Activated CD4-positive, alpha-beta T cell treated with anti-CD3 and anti-CD28 coated beads, Interleukin-2, amount 10 ng/mL, durations not matched to agents 7 days and 5 days (primary cell): ENCODE data around the gene CRHR2. TPM values are rescaled to one million over a fixed set of nuclear protein-coding genes. Genes with fewer than 3 reads are reported as not detected.

ENCODE experiments used
- CTCF ChIA-PET: fragments of 350-600 bp; sonication (Branson Sonifier 250); formaldehyde crosslinking; loops from one replicate; lab custom pipeline; 2021; ENCODE audit warnings: antibody characterized with exemption; lab: Charles Lee
- POLR2A ChIA-PET: fragments of 350-600 bp; sonication (Branson Sonifier 250); formaldehyde crosslinking; loops from one replicate; lab custom pipeline; 2021; ENCODE audit warnings: antibody characterized with exemption; lab: Charles Lee
- DNase-seq: peaks from one replicate; pipeline ENCODE4 v3.0.0-alpha.2; 2020
- H3K27ac Mint-ChIP-seq: one replicate; pipeline ENCODE4 v1.8.0; 2021; ENCODE audit warnings: mild to moderate bottlenecking, moderate library complexity, mixed read lengths
- H3K27me3 Mint-ChIP-seq: one replicate; pipeline ENCODE4 v1.8.0; 2021; ENCODE audit warnings: mixed read lengths
- H3K36me3 Mint-ChIP-seq: one replicate; pipeline ENCODE4 v1.8.0; 2021; ENCODE audit warnings: low read depth, mixed read lengths
- H3K4me1 Mint-ChIP-seq: one replicate; pipeline ENCODE4 v1.8.0; 2021; ENCODE audit warnings: mixed read lengths
- H3K4me3 Mint-ChIP-seq: one replicate; pipeline ENCODE4 v1.8.0; 2021; ENCODE audit warnings: mild to moderate bottlenecking, moderate library complexity, mixed read lengths
- H3K9me3 Mint-ChIP-seq: one replicate; pipeline ENCODE4 v1.8.0; 2021; ENCODE audit warnings: mixed read lengths
- total RNA-seq, 2 experiments: library from RNA; stranded (reverse); gene quantifications; one replicate each; pipeline ENCODE4 v1.2.3, GENCODE V29; 2021

The CRHR2 gene
- total RNA-seq, 2 experiments from 2014 or later: not detected

DNA sequence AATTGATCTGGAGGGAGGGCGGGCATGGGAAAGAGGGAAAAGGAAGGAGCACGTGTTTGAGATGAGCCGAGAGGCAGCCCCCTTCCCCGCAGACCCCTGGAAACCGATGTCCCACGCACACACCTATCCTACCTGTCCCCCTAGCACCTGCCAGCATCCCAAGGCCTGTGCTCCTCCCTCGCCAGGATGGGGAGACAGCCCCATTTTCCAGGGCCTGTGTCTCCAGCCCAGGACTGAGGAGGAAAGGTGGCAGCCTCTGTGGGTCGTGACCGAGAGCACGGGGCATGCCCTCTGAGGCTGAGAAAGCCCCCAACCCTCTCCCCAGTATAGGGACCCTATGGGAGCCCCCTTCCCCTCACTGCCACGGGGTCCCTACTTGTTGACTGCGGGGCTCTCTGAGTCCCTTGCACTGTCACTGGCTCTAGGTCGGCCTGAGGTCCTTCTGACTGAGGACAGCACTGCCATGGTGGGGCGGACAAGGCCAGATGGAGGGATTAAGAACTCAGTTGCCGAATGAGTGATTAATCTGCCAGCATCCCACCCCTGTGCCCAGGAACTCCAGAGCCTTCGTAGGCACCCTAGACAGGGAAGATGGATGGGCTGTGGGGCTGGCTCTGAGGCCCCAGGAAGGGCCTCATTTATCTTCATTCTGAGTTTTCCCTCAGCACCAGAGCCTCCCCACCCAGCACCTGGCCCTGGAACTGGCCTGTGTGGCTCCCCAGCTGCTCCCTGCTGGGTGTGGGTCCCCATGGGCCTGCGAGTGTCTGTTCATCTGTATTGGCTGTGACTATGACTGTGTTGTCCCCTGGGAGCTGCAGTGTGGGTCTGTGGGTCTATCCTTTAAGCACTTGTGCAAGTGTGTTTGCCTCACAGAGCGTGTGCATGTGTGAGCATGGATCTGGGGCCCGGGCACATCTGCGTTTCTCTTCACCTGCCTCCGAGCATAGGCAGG lies 26.0 kb downstream of the CRHR2 start:
- H3K36me3 Mint-ChIP-seq: no peaks in the 10 kb centered on the region
- H3K4me1 Mint-ChIP-seq: no peaks in the 10 kb centered on the region
- no peak for DNase-seq
- POLR2A ChIA-PET: no interaction called here
- H3K4me3 Mint-ChIP-seq: no peak overlapping the region
- no peaks in the 10 kb centered on the region for H3K9me3 Mint-ChIP-seq
- H3K27ac Mint-ChIP-seq: no peak overlapping the region
- CTCF ChIA-PET: no interaction called here
- H3K27me3 Mint-ChIP-seq: no peaks in the 10 kb centered on the region

- H3K4me1 Mint-ChIP-seq: no peaks in the 10 kb centered on the region
- H3K4me3 Mint-ChIP-seq: no peak overlapping the region
- no peaks in the 10 kb centered on the region for H3K9me3 Mint-ChIP-seq
- DNase-seq: no peak
- H3K27ac Mint-ChIP-seq: no peak overlapping the region
- no peaks in the 10 kb centered on the region for H3K27me3 Mint-ChIP-seq
- CTCF ChIA-PET: interaction anchor here (1.6 kb wide), 1 partner anchor 8 kb away, joined by 7 read pairs; no protein-coding TSS in a partner anchor
- POLR2A ChIA-PET: no interaction called here
- no peaks in the 10 kb centered on the region for H3K36me3 Mint-ChIP-seq
These were observed 26.9 kb downstream of the CRHR2 start for GRCh38 chr7:30655096-30655970.

DNA sequence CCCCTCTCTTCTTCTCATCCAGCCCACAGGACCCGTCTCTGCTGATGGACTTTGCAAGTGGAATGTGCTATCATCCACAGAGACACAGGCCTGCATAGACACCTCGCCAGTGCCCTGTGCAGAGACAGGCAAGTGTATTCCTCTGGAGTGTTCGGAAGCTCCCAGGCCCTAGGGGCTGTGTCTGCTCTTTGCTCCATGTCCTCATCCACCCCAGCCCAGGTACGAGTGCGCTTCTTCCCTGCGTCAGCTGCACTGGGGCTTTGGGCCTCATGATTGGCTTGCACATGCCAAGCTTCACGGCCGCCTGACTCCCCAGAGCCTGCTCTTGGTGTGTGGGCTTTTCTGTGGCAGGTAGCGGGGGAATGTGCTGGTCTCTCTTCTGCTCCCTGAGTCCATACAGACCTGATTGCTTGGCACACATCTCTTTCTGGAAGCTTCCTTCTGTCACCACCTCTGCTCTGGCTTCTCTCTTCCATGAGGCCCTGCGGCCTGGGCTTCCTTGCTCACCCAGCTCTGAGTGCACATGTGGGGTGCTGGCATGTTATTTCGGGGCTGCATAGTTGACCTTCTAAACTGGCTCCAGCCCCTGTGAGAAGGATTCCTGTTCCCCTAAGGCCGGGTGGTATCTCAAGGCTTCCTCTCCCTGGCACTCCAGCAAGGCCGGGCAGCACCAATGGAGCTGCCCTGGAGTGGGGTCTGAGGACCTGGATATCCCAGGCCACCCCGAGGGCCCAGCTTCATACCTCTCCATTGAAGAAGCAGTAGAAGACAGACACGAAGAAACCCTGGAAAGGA lies 27.8 kb downstream of the CRHR2 start:
- POLR2A ChIA-PET: no interaction called here
- Mint-ChIP-seq H3K27me3 (no peaks in the 10 kb centered on the region), H3K9me3 (no peaks in the 10 kb centered on the region), H3K4me3 (no peak overlapping the region), H3K36me3 (no peaks in the 10 kb centered on the region), H3K4me1 (no peaks in the 10 kb centered on the region), H3K27ac (no peak overlapping the region)
- no peak for DNase-seq
- CTCF ChIA-PET: interaction anchor here (0.9 to 1.6 kb wide), 3 partner anchors 9 to 24 kb away, joined by 3 to 7 read pairs (median 4); no protein-coding TSS in a partner anchor

GRCh38 chr7:30652698-30653641 lies 29.3 kb downstream of the CRHR2 start:
- Mint-ChIP-seq H3K4me1 (no peaks in the 10 kb centered on the region), H3K36me3 (no peaks in the 10 kb centered on the region), H3K27ac (no peak overlapping the region), H3K4me3 (no peak overlapping the region), H3K9me3 (no peaks in the 10 kb centered on the region), H3K27me3 (no peaks in the 10 kb centered on the region)
- ChIA-PET CTCF (interaction anchor here (1.5 kb wide), 1 partner anchor 26 kb away, joined by 4 read pairs; no protein-coding TSS in a partner anchor), POLR2A (no interaction called here)
- no peak for DNase-seq

DNA sequence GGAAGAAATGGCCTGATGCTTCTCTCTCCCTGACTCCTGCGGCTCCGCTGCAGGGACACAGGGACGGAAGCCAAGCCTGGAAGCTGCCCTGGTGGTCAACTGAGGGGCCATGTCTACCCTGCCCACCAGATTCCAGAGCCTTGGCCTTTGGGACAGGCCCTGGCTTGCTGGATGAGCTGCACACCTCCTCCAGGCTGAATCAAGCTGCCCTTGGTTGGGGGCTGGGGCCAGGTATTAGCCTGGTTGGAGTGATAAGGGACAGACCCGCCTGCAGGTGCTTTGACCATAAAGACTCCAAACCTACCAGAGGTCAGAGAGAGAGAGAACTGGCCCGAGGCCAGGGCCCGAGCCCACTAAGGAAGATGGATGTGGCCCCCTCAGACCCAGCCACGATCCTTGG lies 30.1 kb downstream of the CRHR2 start:
- ChIA-PET POLR2A (no interaction called here), CTCF (no interaction called here)
- Mint-ChIP-seq H3K4me1 (no peaks in the 10 kb centered on the region), H3K9me3 (no peaks in the 10 kb centered on the region), H3K27ac (no peak overlapping the region), H3K4me3 (no peak overlapping the region), H3K27me3 (no peaks in the 10 kb centered on the region), H3K36me3 (no peaks in the 10 kb centered on the region)
- DNase-seq: no peak

GRCh38 chr7:30650421-30650808 lies 31.8 kb downstream of the CRHR2 start:
- H3K36me3 Mint-ChIP-seq: peaks cover under 1% of the 10 kb centered on the region
- no peaks in the 10 kb centered on the region for H3K27me3 Mint-ChIP-seq
- POLR2A ChIA-PET: no interaction called here
- no peak overlapping the region for H3K27ac Mint-ChIP-seq
- no peak for DNase-seq
- no peaks in the 10 kb centered on the region for H3K9me3 Mint-ChIP-seq
- CTCF ChIA-PET: no interaction called here
- H3K4me1 Mint-ChIP-seq: no peaks in the 10 kb centered on the region
- no peak overlapping the region for H3K4me3 Mint-ChIP-seq

DNA sequence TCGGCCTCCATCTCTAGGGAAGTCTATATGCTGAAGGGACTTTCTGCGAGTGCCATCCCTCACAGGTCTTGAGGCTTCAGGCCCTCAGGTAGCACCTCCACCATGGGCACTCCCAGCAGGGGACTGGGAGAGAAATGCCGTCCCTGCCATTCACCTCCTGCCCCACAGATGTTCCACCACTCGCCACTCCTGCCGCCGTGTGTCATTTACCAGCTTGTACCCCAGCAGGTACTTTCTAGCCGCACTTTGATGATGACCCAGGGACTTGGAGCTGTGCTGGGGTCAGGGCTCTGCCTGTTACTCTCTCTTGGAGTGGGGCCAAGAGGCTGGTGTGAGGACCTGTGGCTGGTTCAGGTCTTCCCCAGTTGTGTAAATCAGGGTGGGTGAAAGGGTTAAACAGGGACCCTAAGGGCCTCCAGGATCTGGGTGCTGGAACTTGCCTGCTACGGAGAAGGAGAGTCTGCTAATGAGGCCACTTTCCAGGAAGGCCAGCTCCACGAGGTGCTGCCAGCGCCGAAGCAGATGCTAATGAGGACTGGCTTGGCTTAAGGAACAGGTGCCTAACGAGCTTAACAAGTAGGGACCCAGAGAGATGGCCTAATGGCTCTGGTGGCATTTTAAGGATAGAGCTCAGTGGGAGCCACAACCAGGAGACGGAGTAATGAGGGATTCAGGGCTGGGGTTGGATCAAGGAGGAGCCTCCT lies 32.4 kb downstream of the CRHR2 start:
- Mint-ChIP-seq H3K27ac (no peak overlapping the region), H3K4me3 (no peak overlapping the region), H3K36me3 (peaks cover 6% of the 10 kb centered on the region), H3K9me3 (no peaks in the 10 kb centered on the region), H3K4me1 (no peaks in the 10 kb centered on the region), H3K27me3 (no peaks in the 10 kb centered on the region)
- CTCF ChIA-PET: no interaction called here
- POLR2A ChIA-PET: no interaction called here
- DNase-seq: no peak

DNA sequence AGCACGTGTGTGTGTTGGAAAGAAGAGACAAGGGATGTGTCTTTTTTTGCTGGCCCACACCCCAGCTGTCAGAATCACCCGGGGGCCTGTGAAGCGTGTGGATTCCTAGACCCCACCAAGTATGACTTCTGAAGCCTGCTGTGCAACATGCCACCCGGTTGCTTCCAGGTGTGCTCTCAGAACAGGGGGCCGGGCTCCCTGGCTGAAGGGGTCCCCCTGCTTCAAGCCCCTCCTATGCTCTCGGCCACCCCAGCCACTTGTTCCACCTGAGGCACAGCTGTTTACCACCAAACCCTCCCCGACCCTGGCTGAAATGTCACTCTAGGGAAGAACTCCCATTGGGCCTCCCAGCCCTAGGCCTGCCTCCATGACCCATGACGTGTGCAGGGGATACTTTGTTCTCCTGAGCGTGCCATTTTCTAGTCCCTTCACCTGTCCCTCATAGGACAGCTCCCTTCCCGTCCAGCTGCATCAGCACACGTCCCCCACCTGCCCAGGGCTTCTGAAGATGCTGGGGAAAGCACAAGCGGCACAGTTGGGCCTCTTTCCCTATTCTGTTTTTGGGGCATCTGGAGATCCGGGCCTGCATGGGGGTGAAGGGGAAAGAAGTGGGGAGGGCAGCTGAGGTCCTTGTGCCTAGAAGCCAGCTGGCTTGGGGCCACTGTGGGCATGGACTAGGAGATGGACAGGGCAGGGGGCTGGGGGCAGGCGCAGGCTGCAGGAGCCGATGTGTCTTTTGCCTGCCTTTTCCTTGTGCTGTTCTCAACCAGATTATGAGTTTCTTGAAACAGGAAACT lies 33.3 kb downstream of the CRHR2 start:
- Mint-ChIP-seq H3K27ac (no peak overlapping the region), H3K4me1 (no peaks in the 10 kb centered on the region), H3K36me3 (peaks cover 11% of the 10 kb centered on the region), H3K27me3 (no peaks in the 10 kb centered on the region), H3K4me3 (no peak overlapping the region), H3K9me3 (no peaks in the 10 kb centered on the region)
- no peak for DNase-seq
- ChIA-PET CTCF (no interaction called here), POLR2A (no interaction called here)

DNA sequence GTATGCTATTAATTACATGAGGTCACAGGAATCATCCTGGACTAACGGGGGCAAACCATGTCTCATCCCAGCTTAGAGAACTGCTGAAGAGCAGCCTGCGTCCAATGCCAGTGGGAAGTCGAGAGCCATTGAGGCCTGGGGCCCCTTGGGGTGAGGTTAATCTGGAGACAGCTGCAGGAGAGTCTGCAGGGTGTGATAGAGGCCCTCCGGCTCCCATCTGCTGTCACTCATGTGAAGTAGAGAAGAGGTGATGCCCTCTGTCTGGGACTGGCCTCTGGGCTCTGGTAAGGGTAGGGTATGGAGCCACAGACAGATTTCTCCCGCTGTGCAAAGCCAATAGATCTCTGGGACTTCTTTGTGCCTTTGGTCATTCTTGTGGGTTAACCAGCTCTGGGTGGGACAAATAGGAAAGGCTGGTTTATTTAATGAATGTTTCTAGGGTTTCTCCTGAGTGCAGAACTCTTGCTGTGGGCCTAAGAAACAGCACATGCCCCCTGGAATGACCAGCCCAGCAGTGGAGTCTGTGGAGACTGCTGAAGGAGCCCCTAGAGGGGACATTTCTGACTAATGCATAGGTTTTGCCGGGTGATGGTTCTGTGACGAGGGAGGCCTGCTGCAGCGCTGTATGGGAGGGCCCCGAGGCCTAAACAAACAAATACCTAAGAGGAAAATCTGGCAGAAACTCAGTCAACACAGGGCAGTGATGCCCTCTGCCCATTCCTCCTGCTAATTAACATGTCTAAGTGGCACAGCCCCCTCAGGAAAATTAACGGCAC lies 34.5 kb downstream of the CRHR2 start:
- POLR2A ChIA-PET: no interaction called here
- H3K36me3 Mint-ChIP-seq: peaks cover 13% of the 10 kb centered on the region
- H3K27ac Mint-ChIP-seq: no peak overlapping the region

DNA sequence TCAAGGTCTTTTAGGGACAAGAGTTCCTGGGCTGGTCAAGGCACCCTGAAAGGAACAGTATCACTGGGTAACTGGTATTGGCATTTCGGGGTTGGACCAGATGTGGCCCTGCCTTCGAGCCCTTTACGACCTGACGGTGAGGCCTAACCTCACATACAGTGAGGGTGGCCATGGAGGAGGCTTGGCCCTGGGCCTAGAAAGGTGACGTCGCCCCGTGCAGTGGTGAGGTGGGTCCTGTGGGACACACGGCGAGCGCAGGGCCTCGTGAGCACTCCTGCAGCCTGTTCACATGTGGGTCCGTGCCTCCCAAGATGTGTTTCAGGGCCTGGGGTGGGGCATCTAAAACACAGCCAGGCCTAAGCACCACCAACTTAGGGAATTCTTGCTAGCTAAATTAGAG lies 36.1 kb downstream of the CRHR2 start:
- CTCF ChIA-PET: no interaction called here
- H3K27me3 Mint-ChIP-seq: no peaks in the 10 kb centered on the region
- no peak overlapping the region for H3K27ac Mint-ChIP-seq
- POLR2A ChIA-PET: no interaction called here
- no peaks in the 10 kb centered on the region for H3K4me1 Mint-ChIP-seq
- DNase-seq: no peak
- peaks cover 17% of the 10 kb centered on the region for H3K36me3 Mint-ChIP-seq
- no peak overlapping the region for H3K4me3 Mint-ChIP-seq
- no peaks in the 10 kb centered on the region for H3K9me3 Mint-ChIP-seq

More for the DNA sequence above, 34.5 kb downstream of the CRHR2 start:
- CTCF ChIA-PET: interaction anchor here (1.2 kb wide), 2 partner anchors 14 to 93 kb away, joined by 3 to 4 read pairs; no protein-coding TSS in a partner anchor
- H3K9me3 Mint-ChIP-seq: no peaks in the 10 kb centered on the region
- H3K4me1 Mint-ChIP-seq: no peaks in the 10 kb centered on the region
- H3K27me3 Mint-ChIP-seq: no peaks in the 10 kb centered on the region
- H3K4me3 Mint-ChIP-seq: no peak overlapping the region
- no peak for DNase-seq
